Testis (tissue), 3 donors: Measurements from ENCODE around the gene CSNK2A2. TPM values are rescaled to one million over a fixed set of nuclear protein-coding genes. Genes with fewer than 3 reads are reported as not detected.
A peak's percentile ranks its signal among the peaks of the same experiment; 100 is the strongest.

Experiments
- DNase-seq: peaks from one replicate; pipeline ENCODE4 v3.0.0-alpha.2; 2019
- H3K27ac ChIP-seq, 2 donors: fragments of 200-600 bp; sonication (generic); one replicate each; pipeline ENCODE4 v1.5.1; 2019
- H3K27me3 ChIP-seq: fragments of 200-600 bp; sonication (generic); one replicate; pipeline ENCODE4 v1.5.1; 2019
- H3K36me3 ChIP-seq: fragments of 200-600 bp; sonication (generic); one replicate; pipeline ENCODE4 v1.5.1; 2017; ENCODE audit warnings: low read depth; ENCODE audit errors: missing control alignments
- H3K4me1 ChIP-seq: fragments of 200-600 bp; sonication (generic); one replicate; pipeline ENCODE4 v1.5.1; 2019
- H3K4me3 ChIP-seq, 2 donors: fragments of 200-600 bp; sonication (generic); one replicate each; pipeline ENCODE4 v1.5.1; 2017 to 2019
- H3K9me3 ChIP-seq: fragments of 200-600 bp; sonication (generic); one replicate; pipeline ENCODE4 v1.5.1; 2017
- CTCF ChIP-seq, 3 experiments: fragments of 450-650 bp in 2 of 3; fragments of 200-600 bp in 1 of 3; sonication (generic) in 1 of 3; IDR thresholded peaks; one replicate each; pipeline ENCODE4 v1.5.1; 2016 to 2019; ENCODE audit warnings: antibody characterized with exemption in 3 of 3, mild to moderate bottlenecking in 2 of 3, moderate library complexity in 1 of 3
- POLR2A ChIP-seq: fragments of 450-650 bp; IDR thresholded peaks from one replicate; pipeline ENCODE4 v1.6.1; 2017; ENCODE audit warnings: antibody characterized with exemption, mild to moderate bottlenecking, moderate library complexity
- WGBS, 2 donors: methylation state at CpG; one replicate each; pipeline ENCODE4 v1.1.5; 2018; 5-methylcytosine and 5-hydroxymethylcytosine counted together
- intact Hi-C: fragments of 100-400 bp; cut with DNase I; formaldehyde crosslinking; loops from one replicate; pipeline ENCODE4 v1.15.1; 2023; ENCODE audit warnings: low total_unique reads
- polyA plus RNA-seq: library from polyadenylated mRNA; stranded (reverse); fragments of 350-450 nt; fragmentation: Illumina TruSeq; extraction: RNeasy Lipid Tissue Mini Kit (QIAGEN cat#74804); gene quantifications from one replicate; pipeline ENCODE4 v1.2.3, GENCODE V29; 2014; ENCODE audit warnings: low read depth, low replicate concordance; ENCODE audit not compliant: insufficient read depth
- total RNA-seq, 2 donors: library from RNA; depleted of rRNA; stranded (reverse); fragments of >200 nt; gene quantifications; one replicate each; pipeline ENCODE4 v1.2.3, GENCODE V29; 2016

Gene CSNK2A2
- total and polyA plus RNA-seq, 3 donors from 2014 or later = 101 to 299 (median 119) TPM

DNA sequence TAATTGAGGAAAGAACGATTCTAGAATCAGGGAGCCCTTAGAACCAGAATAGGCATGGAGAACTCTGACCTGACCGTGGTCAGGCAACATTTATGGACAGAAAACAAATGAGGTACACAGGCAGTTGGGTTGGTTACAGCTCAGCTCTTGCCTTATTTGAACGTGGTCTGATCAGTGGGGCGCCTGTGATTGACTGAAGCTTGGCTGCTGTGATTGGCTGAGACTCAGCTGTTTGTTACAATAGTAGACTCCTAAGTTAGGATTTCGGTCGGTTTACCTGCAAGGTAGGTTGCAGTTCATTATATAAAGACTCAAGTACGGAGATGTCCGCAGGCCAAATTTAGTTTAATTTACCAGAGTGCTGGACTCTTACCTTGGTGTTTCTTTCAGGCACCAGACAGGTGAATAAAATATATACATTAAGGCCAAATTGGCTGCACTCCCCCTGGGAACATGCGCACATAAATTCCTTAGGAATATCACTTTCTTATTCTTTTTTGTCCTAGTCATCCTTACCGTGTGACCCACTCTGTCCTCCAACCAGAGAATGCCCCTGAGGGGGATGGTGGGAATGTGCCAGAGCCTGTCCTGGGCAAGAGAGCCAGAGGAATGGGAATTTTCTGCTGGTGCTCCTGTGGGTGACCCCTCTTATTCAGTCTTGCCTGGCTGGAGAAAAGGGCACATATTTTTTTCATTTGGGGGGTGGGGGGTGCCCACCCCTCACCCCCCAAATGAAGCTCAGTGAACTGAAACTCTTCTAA, 7.5 kb upstream of the CSNK2A2 start:
- Histone ChIP-seq H3K36me3 (no peaks in the 10 kb centered on the region), H3K27ac (no peak overlapping the region), H3K4me3 (no peak overlapping the region), H3K27me3 (no peaks in the 10 kb centered on the region), H3K4me1 (no peaks in the 10 kb centered on the region), H3K9me3 (no peaks in the 10 kb centered on the region)
- intact Hi-C loops = no loop called here
- WGBS, 2 donors = 75 to 82% methylated on average over 10 of the region's 10 CpGs
- TF ChIP-seq POLR2A = no peak
- no peak for TF ChIP-seq CTCF (IDR thresholded peaks at IDR 0.05)
- DNase-seq = no peak

DNA sequence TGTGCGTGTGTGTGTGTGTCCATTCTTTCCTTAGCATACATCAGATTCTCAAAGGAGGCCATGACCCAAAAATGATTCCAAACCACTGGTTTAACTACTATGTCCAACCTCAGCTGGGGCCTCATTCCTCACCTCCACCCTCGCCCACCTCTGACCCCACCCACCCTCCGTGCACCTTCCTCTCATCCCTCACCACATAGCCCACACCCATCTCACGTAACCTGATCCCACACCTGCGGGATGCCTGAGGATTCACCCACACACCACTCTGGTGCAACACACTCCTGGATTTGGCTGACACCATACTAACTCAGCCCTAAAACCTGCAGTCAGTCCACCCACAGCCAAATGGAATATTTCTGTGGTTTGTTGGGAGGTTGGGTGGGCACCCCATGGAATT, 3.3 kb upstream of the CSNK2A2 start:
- no peak for TF ChIP-seq CTCF (IDR thresholded peaks at IDR 0.05)
- no peak for TF ChIP-seq POLR2A
- no peaks in the 10 kb centered on the region for H3K9me3 ChIP-seq
- 62 to 76% methylated on average over 5 of the region's 5 CpGs for WGBS, 2 donors
- H3K36me3 ChIP-seq = no peaks in the 10 kb centered on the region
- H3K27ac ChIP-seq = no peak overlapping the region
- H3K4me1 ChIP-seq = peaks cover 10% of the 10 kb centered on the region
- H3K27me3 ChIP-seq = no peaks in the 10 kb centered on the region
- no peak for DNase-seq
- H3K4me3 ChIP-seq = no peak overlapping the region
- intact Hi-C loops = no loop called here

GRCh38 chr16:58200004-58200797, 2.3 kb upstream of the CSNK2A2 start:
- intact Hi-C loops = no loop called here
- Histone ChIP-seq H3K27me3 (no peaks in the 10 kb centered on the region), H3K27ac (no peak overlapping the region), H3K36me3 (no peaks in the 10 kb centered on the region), H3K4me1 (peaks cover 10% of the 10 kb centered on the region), H3K4me3 (no peak overlapping the region), H3K9me3 (no peaks in the 10 kb centered on the region)
- TF ChIP-seq POLR2A = no peak
- whole genome bisulfite sequencing, 2 donors = 78 to 88% methylated on average over 7 of the region's 7 CpGs
- DNase-seq = no peak

DNA sequence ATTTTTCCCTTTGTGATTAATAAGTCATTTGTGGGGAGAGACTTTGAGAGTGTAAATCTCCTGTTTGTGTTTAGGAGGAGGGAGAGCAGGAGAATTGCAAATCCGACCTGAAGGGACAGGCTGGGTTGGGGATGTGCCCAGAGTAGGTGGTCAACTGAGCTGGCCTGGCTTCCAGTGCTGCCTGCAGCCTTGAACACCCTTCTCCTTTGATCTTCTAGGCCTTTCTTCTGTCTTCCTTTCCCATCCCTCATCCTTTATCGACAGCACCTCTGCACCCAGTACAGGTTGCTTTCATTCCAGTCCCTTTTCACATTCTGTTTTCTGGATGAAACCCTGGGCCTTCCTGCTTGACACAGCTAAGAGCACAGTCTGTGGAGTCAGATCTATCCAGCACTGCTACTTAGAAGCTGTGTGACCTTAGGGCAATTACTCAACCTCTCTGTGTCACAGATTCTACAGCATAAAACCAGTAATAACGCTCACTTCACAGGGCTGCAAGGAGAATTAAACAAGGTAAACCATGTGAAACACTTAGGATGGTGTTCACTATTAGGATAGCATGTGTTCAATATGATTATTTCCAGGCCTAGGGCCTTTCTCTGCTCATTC, 1.0 kb upstream of the CSNK2A2 start:
- peaks cover 10% of the 10 kb centered on the region for H3K4me1 ChIP-seq
- H3K36me3 ChIP-seq = no peaks in the 10 kb centered on the region
- DNase-seq = no peak
- TF ChIP-seq POLR2A (no peak), CTCF (IDR thresholded peaks at IDR 0.05) (no peak)
- H3K27ac ChIP-seq = no peak overlapping the region
- no peaks in the 10 kb centered on the region for H3K27me3 ChIP-seq
- no peaks in the 10 kb centered on the region for H3K9me3 ChIP-seq
- peak overlapping the region in 1 of 2 donors; percentile 57 for H3K4me3 ChIP-seq
- intact Hi-C loops = no loop called here
- WGBS, 2 donors = 74 to 80% methylated on average over 3 of the region's 3 CpGs
